NCI-H82 treated with DMSO at 0.1 percent for 48 hours (cell line): ENCODE results near the gene HPSE2.
"Not testable (repeated sequence)": the region's sequence is repeated elsewhere in the genome, so short reads cannot be mapped to it uniquely, and the experiment has no call there.

Source experiments
- DNase-seq: peaks from one replicate; lab custom pipeline; 2025; ENCODE audit not compliant: unreplicated experiment; lab: John Stamatoyannopoulos, UW

Gene HPSE2

GRCh38 chr10:99008054-99008453 lies 227.6 kb downstream of the HPSE2 start:
- DNase-seq, result no peak

- DNase-seq, result no peak
Observed at GRCh38 chr10:99007457-99007856, 228.2 kb downstream of the HPSE2 start.

GRCh38 chr10:99005254-99005653 lies 230.4 kb downstream of the HPSE2 start:
- no peak for DNase-seq

GRCh38 chr10:99004738-99005137 lies 230.9 kb downstream of the HPSE2 start:
- DNase-seq, result no peak

GRCh38 chr10:99002392-99002791 lies 233.3 kb downstream of the HPSE2 start:
- DNase-seq, result no peak

- DNase-seq, result no peak
Observed at GRCh38 chr10:98997596-98997995, 238.1 kb downstream of the HPSE2 start.

GRCh38 chr10:98994030-98994429 lies 241.6 kb downstream of the HPSE2 start:
- no peak for DNase-seq

- DNase-seq, result not testable (repeated sequence)
Observed at GRCh38 chr10:98983751-98984150, 251.9 kb downstream of the HPSE2 start.

- no peak for DNase-seq
Observed at GRCh38 chr10:98980353-98980752, 255.3 kb downstream of the HPSE2 start.

GRCh38 chr10:98971464-98971863 lies 264.2 kb downstream of the HPSE2 start:
- no peak for DNase-seq

GRCh38 chr10:98967601-98968000 lies 268.1 kb downstream of the HPSE2 start:
- DNase-seq, result no peak

GRCh38 chr10:98963608-98964007 lies 272.0 kb downstream of the HPSE2 start:
- no peak for DNase-seq

- DNase-seq, result no peak
Observed at GRCh38 chr10:98959379-98959778, 276.3 kb downstream of the HPSE2 start.

GRCh38 chr10:98957801-98958200 lies 277.9 kb downstream of the HPSE2 start:
- peak; percentile 8 for DNase-seq

- DNase-seq, result no peak
Observed at GRCh38 chr10:98956576-98957260, 278.9 kb downstream of the HPSE2 start.

GRCh38 chr10:98953251-98953650 lies 282.4 kb downstream of the HPSE2 start:
- no peak for DNase-seq

- no peak for DNase-seq
Observed at GRCh38 chr10:98951269-98952000, 284.2 kb downstream of the HPSE2 start.

- DNase-seq, result peak; percentile 2
Observed at GRCh38 chr10:98950106-98950505, 285.5 kb downstream of the HPSE2 start.

- no peak for DNase-seq
Observed at GRCh38 chr10:98949306-98949705, 286.3 kb downstream of the HPSE2 start.

GRCh38 chr10:98943681-98944080 lies 292.0 kb downstream of the HPSE2 start:
- DNase-seq, result peak; percentile 11

- no peak for DNase-seq
Observed at GRCh38 chr10:98929709-98930108, 305.9 kb downstream of the HPSE2 start.

GRCh38 chr10:98925651-98926050 lies 310.0 kb downstream of the HPSE2 start:
- DNase-seq, result no peak

- no peak for DNase-seq
Observed at GRCh38 chr10:98924526-98924925, 311.1 kb downstream of the HPSE2 start.
